Measurements from ENCODE around the gene KCNK2. TPM values are rescaled to one million over a fixed set of nuclear protein-coding genes. Genes with fewer than 3 reads are reported as not detected.

Gene KCNK2
- total and polyA plus RNA-seq, 5 donors from 2014 or later, result not detected

GRCh38 chr1:215279682-215280081, 197.1 kb downstream of the KCNK2 start:
- no peaks in the 10 kb centered on the region for H3K4me1 ChIP-seq (ENCODE audit: control insufficient read depth, insufficient read depth, low read length, poor library complexity, severe bottlenecking)
- H3K4me3 ChIP-seq (ENCODE audit: low read depth, low read length), result no peak overlapping the region
- no peaks in the 10 kb centered on the region for H3K27me3 Mint-ChIP-seq
- H3K36me3 Mint-ChIP-seq, result no peaks in the 10 kb centered on the region
- DNase-seq (no peak), ATAC-seq (ENCODE audit: low read depth in 2 of 2) (no peak)
- no peak overlapping the region for H3K4me3 Mint-ChIP-seq
- H3K27ac ChIP-seq (ENCODE audit: insufficient read depth, low read length, poor library complexity, severe bottlenecking), result no peak overlapping the region
- H3K9me3 ChIP-seq (ENCODE audit: control insufficient read depth in 2 of 2, low read length in 2 of 2), result no peaks in the 10 kb centered on the region
- no peaks in the 10 kb centered on the region for H3K4me1 Mint-ChIP-seq
- H3K36me3 ChIP-seq (ENCODE audit: control insufficient read depth, insufficient read depth, low read length), result no peaks in the 10 kb centered on the region
- H3K27ac Mint-ChIP-seq, result no peak overlapping the region
- H3K9me3 Mint-ChIP-seq, result peaks cover 0 to 5% (median 0%) of the 10 kb centered on the region in 7 donors
- H3K27me3 ChIP-seq (ENCODE audit: control insufficient read depth, insufficient read depth, low read length), result no peaks in the 10 kb centered on the region

- H3K27ac Mint-ChIP-seq, result no peak overlapping the region
- Histone ChIP-seq H3K4me1 (ENCODE audit: control insufficient read depth, insufficient read depth, low read length, poor library complexity, severe bottlenecking) (no peaks in the 10 kb centered on the region), H3K36me3 (ENCODE audit: control insufficient read depth, insufficient read depth, low read length) (no peaks in the 10 kb centered on the region), H3K4me3 (ENCODE audit: low read depth, low read length) (no peak overlapping the region), H3K27me3 (ENCODE audit: control insufficient read depth, insufficient read depth, low read length) (no peaks in the 10 kb centered on the region), H3K9me3 (ENCODE audit: control insufficient read depth in 2 of 2, low read length in 2 of 2) (no peaks in the 10 kb centered on the region), H3K27ac (ENCODE audit: insufficient read depth, low read length, poor library complexity, severe bottlenecking) (no peak overlapping the region)
- H3K9me3 Mint-ChIP-seq, result peaks cover 0 to 6% (median 0%) of the 10 kb centered on the region in 7 donors
- no peaks in the 10 kb centered on the region for H3K36me3 Mint-ChIP-seq
- no peak overlapping the region for H3K4me3 Mint-ChIP-seq
- DNase-seq (no peak), ATAC-seq (ENCODE audit: low read depth in 2 of 2) (no peak)
- no peaks in the 10 kb centered on the region for H3K4me1 Mint-ChIP-seq
- H3K27me3 Mint-ChIP-seq, result no peaks in the 10 kb centered on the region
These were observed 200.0 kb downstream of the KCNK2 start for GRCh38 chr1:215282557-215282956.

- DNase-seq (no peak), ATAC-seq (ENCODE audit: low read depth in 2 of 2) (no peak)
- Mint-ChIP-seq H3K36me3 (no peaks in the 10 kb centered on the region), H3K4me1 (no peaks in the 10 kb centered on the region), H3K27ac (no peak overlapping the region), H3K27me3 (no peaks in the 10 kb centered on the region), H3K4me3 (no peak overlapping the region), H3K9me3 (peaks cover 0 to 15% (median 0%) of the 10 kb centered on the region in 7 donors)
- H3K27ac ChIP-seq (ENCODE audit: insufficient read depth, low read length, poor library complexity, severe bottlenecking), result no peak overlapping the region
- H3K9me3 ChIP-seq (ENCODE audit: control insufficient read depth in 2 of 2, low read length in 2 of 2), result peaks cover 0 to 1% of the 10 kb centered on the region in 2 experiments
- no peaks in the 10 kb centered on the region for H3K36me3 ChIP-seq (ENCODE audit: control insufficient read depth, insufficient read depth, low read length)
- H3K4me1 ChIP-seq (ENCODE audit: control insufficient read depth, insufficient read depth, low read length, poor library complexity, severe bottlenecking), result no peaks in the 10 kb centered on the region
- no peaks in the 10 kb centered on the region for H3K27me3 ChIP-seq (ENCODE audit: control insufficient read depth, insufficient read depth, low read length)
- H3K4me3 ChIP-seq (ENCODE audit: low read depth, low read length), result no peak overlapping the region
These were observed 202.7 kb downstream of the KCNK2 start for GRCh38 chr1:215285013-215285800.
